BLaER1 (cell line): Measurements from ENCODE around the gene ALS2.

Experiments
- H3K27ac ChIP-seq: shearing (Covaris generic); formaldehyde crosslinking; 2 replicates; pipeline ENCODE4 v1.8.1; 2022
- H3K27me3 ChIP-seq: shearing (Covaris generic); formaldehyde crosslinking; 2 replicates; pipeline ENCODE4 v1.8.1; 2022
- H3K36me3 ChIP-seq: shearing (Covaris generic); formaldehyde crosslinking; 2 replicates; pipeline ENCODE4 v1.8.1; 2022
- H3K4me1 ChIP-seq: shearing (Covaris generic); formaldehyde crosslinking; 2 replicates; pipeline ENCODE4 v1.8.1; 2022
- H3K4me2 ChIP-seq: shearing (Covaris generic); formaldehyde crosslinking; 2 replicates; pipeline ENCODE4 v1.8.1; 2022
- H3K4me3 ChIP-seq: shearing (Covaris generic); formaldehyde crosslinking; 2 replicates; pipeline ENCODE4 v1.8.1; 2022
- H3K9ac ChIP-seq: shearing (Covaris generic); formaldehyde crosslinking; 2 replicates; pipeline ENCODE4 v1.8.1; 2022
- H3K9me3 ChIP-seq: shearing (Covaris generic); formaldehyde crosslinking; 2 replicates; pipeline ENCODE4 v1.8.1; 2022
- H4K20me1 ChIP-seq: shearing (Covaris generic); formaldehyde crosslinking; 2 replicates; pipeline ENCODE4 v1.8.1; 2022
- Cebpa-rat ChIP-seq: shearing (Covaris generic); IDR thresholded peaks from 2 replicates; pipeline ENCODE4 v1.8.1; 2022

Gene ALS2

GRCh38 chr2:201761101-201761500 lies 19.6 kb downstream of the ALS2 start:
- H3K4me3 ChIP-seq = no peak overlapping the region
- no peaks in the 10 kb centered on the region for H3K27me3 ChIP-seq
- H3K4me1 ChIP-seq = no peaks in the 10 kb centered on the region
- TF ChIP-seq Cebpa-rat = no peak
- H3K4me2 ChIP-seq = no peak overlapping the region
- peaks cover 46% of the 10 kb centered on the region for H3K36me3 ChIP-seq
- no peaks in the 10 kb centered on the region for H3K9me3 ChIP-seq
- H3K27ac ChIP-seq = no peak overlapping the region
- H3K9ac ChIP-seq = no peak overlapping the region
- H4K20me1 ChIP-seq = no peaks in the 10 kb centered on the region

GRCh38 chr2:201759567-201759966 lies 21.2 kb downstream of the ALS2 start:
- Histone ChIP-seq H3K27ac (no peak overlapping the region), H3K9me3 (no peaks in the 10 kb centered on the region)

DNA sequence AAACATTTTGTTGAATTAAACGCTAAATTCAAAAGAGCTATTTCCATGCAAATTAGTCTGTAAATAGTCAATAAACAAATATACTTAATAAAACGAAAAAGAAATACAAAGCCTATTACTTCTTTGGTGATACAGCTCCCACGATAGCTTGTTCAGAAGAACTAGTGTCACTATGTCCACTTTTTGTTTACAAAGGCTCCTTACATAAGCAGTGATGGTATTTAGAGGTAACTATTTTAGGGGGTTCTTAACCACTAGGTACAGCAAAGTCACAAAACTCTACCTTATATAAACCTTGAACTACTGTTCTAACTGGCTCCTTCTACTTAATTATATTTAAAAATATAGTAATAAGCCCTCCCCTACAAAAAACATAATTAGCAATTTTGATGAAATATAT lies 21.9 kb downstream of the ALS2 start:
- peaks cover 47% of the 10 kb centered on the region for H3K36me3 ChIP-seq
- no peak overlapping the region for H3K27ac ChIP-seq
- no peak overlapping the region for H3K9ac ChIP-seq
- no peak overlapping the region for H3K4me3 ChIP-seq
- H3K9me3 ChIP-seq = no peaks in the 10 kb centered on the region
- TF ChIP-seq Cebpa-rat = no peak
- no peaks in the 10 kb centered on the region for H4K20me1 ChIP-seq
- H3K4me1 ChIP-seq = no peaks in the 10 kb centered on the region
- H3K27me3 ChIP-seq = no peaks in the 10 kb centered on the region
- H3K4me2 ChIP-seq = no peak overlapping the region

More at GRCh38 chr2:201759567-201759966, 21.2 kb downstream of the ALS2 start:
- no peak overlapping the region for H3K9ac ChIP-seq
- no peak overlapping the region for H3K4me2 ChIP-seq
- H3K4me1 ChIP-seq = no peaks in the 10 kb centered on the region
- H3K27me3 ChIP-seq = no peaks in the 10 kb centered on the region
- no peaks in the 10 kb centered on the region for H4K20me1 ChIP-seq
- no peak for TF ChIP-seq Cebpa-rat
- no peak overlapping the region for H3K4me3 ChIP-seq
- peaks cover 41% of the 10 kb centered on the region for H3K36me3 ChIP-seq

DNA sequence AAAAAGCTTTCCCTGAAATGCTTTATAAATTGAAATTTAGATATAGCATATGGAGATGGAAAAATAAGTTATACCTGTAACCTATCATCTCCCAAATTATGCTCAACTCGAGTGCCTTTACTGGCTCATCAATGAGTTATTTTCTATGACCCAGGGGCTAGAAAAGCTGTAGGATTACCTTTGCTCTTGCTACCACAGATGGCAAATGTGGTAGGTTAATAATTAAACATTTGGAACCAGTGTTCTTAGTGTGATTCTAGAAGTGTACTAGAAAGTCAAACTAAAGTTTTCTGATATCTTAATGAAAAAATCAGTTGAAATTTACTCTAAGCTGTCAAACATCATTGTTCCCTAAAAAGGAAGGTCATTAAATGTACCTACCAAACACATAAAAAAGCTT lies 22.5 kb downstream of the ALS2 start:
- peaks cover 46% of the 10 kb centered on the region for H3K36me3 ChIP-seq
- no peaks in the 10 kb centered on the region for H3K27me3 ChIP-seq
- no peaks in the 10 kb centered on the region for H3K4me1 ChIP-seq
- TF ChIP-seq Cebpa-rat = no peak
- H3K27ac ChIP-seq = no peak overlapping the region
- H3K9me3 ChIP-seq = no peaks in the 10 kb centered on the region
- no peak overlapping the region for H3K4me2 ChIP-seq
- H4K20me1 ChIP-seq = no peaks in the 10 kb centered on the region
- no peak overlapping the region for H3K9ac ChIP-seq
- no peak overlapping the region for H3K4me3 ChIP-seq

DNA sequence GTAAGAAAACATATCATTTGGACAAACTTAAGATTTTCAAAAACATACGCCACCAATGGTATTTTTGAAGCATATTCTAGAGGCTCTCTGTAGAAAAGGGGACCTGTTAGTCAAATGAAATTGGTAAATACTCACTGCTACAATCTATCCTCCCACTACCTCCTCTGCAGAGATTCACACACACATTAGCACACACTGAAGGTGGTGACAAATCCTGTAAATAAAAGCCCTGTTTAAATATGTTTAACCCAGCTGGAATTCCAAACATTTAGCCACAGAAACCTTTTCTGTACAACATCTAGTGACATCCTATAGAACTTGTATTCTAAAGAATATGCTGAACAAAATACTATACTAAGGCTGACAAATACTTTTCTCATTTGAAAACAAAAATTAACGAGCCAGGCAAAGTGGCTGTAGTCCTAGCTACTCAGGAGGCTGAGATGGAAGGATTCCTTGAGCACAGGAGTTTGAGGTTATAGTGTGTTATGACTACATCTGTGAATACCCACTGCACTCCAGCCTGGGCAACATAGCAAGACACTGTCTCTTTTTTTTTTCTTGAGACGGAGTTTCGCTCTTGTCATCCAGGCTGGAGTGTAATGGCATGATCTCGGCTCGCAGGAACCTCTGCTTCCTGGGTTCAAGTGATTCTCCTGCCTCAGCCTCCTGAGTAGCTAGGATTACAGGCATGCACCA lies 25.9 kb downstream of the ALS2 start:
- no peaks in the 10 kb centered on the region for H4K20me1 ChIP-seq
- H3K27me3 ChIP-seq = no peaks in the 10 kb centered on the region
- H3K9me3 ChIP-seq = no peaks in the 10 kb centered on the region
- TF ChIP-seq Cebpa-rat = no peak
- no peak overlapping the region for H3K9ac ChIP-seq
- no peak overlapping the region for H3K4me2 ChIP-seq
- no peak overlapping the region for H3K4me3 ChIP-seq
- H3K36me3 ChIP-seq = peaks cover 22% of the 10 kb centered on the region
- no peaks in the 10 kb centered on the region for H3K4me1 ChIP-seq
- no peak overlapping the region for H3K27ac ChIP-seq

- H3K36me3 ChIP-seq = peaks cover 19% of the 10 kb centered on the region
- H4K20me1 ChIP-seq = no peaks in the 10 kb centered on the region
- TF ChIP-seq Cebpa-rat = no peak
- no peak overlapping the region for H3K9ac ChIP-seq
- no peak overlapping the region for H3K4me2 ChIP-seq
- H3K9me3 ChIP-seq = no peaks in the 10 kb centered on the region
- H3K4me1 ChIP-seq = no peaks in the 10 kb centered on the region
- no peak overlapping the region for H3K4me3 ChIP-seq
- H3K27ac ChIP-seq = no peak overlapping the region
- no peaks in the 10 kb centered on the region for H3K27me3 ChIP-seq
These were observed 29.2 kb downstream of the ALS2 start for GRCh38 chr2:201751566-201751965.

GRCh38 chr2:201746551-201746950 lies 34.2 kb downstream of the ALS2 start:
- TF ChIP-seq Cebpa-rat = no peak
- no peak overlapping the region for H3K9ac ChIP-seq
- H4K20me1 ChIP-seq = no peaks in the 10 kb centered on the region
- H3K4me3 ChIP-seq = no peak overlapping the region
- H3K4me2 ChIP-seq = no peak overlapping the region
- H3K27ac ChIP-seq = no peak overlapping the region
- no peaks in the 10 kb centered on the region for H3K27me3 ChIP-seq
- H3K4me1 ChIP-seq = no peaks in the 10 kb centered on the region
- peaks cover 48% of the 10 kb centered on the region for H3K36me3 ChIP-seq
- no peaks in the 10 kb centered on the region for H3K9me3 ChIP-seq

DNA sequence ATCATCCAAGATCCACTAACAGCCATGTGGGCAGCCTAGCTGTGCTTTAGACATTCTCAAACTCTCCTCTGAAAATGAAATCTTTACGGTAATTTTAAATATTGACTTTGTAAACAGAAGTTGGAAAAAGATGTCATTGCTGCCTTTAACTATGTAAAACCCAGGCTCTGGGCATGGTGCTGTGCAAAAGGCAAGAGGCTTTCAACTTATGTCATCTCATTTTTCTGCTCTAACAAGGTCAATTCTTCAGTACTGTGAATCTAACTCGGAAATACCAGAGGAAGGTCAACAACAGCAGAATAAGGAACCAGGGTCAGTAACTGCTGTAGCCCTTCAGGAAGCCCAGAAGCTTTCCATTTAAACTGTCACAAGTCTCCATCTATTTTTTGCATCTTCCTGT lies 45.2 kb downstream of the ALS2 start:
- Histone ChIP-seq H3K4me1 (no peaks in the 10 kb centered on the region), H3K36me3 (peaks cover 37% of the 10 kb centered on the region), H3K27me3 (no peaks in the 10 kb centered on the region), H3K4me2 (no peak overlapping the region), H3K4me3 (no peak overlapping the region), H3K9me3 (0 out of 2 replicates have a peak, but pooled peaks cover 5% of the 10 kb centered on the region), H3K9ac (no peak overlapping the region), H4K20me1 (no peaks in the 10 kb centered on the region), H3K27ac (no peak overlapping the region)
- no peak for TF ChIP-seq Cebpa-rat

DNA sequence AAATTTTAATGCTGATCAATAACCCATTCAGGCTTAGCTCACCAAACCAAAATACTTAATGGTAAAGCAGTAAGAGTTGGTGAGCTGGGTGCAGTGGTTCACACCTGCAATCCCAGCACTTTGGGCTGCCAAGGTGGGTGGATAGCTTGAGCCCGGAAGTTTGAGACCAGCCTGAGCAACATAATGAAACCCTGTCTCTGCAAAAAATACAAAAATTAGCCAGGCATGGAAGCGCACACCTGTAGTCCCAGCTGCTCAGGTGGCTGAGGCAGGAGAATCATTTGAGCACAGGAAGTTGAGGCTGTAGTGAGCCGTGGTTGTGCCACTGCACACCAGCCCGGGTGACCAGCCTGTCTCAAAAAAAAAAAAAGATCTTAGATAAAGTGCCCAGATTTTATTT lies 46.6 kb downstream of the ALS2 start:
- H3K27ac ChIP-seq = no peak overlapping the region
- H3K9me3 ChIP-seq = 0 out of 2 replicates have a peak, but pooled peaks cover 5% of the 10 kb centered on the region
- no peaks in the 10 kb centered on the region for H4K20me1 ChIP-seq
- H3K4me1 ChIP-seq = no peaks in the 10 kb centered on the region
- no peak for TF ChIP-seq Cebpa-rat
- peaks cover 37% of the 10 kb centered on the region for H3K36me3 ChIP-seq
- no peak overlapping the region for H3K4me2 ChIP-seq
- no peak overlapping the region for H3K4me3 ChIP-seq
- no peak overlapping the region for H3K9ac ChIP-seq
- no peaks in the 10 kb centered on the region for H3K27me3 ChIP-seq

GRCh38 chr2:201733544-201733943 lies 47.2 kb downstream of the ALS2 start:
- H3K27ac ChIP-seq = no peak overlapping the region
- no peaks in the 10 kb centered on the region for H4K20me1 ChIP-seq
- H3K9me3 ChIP-seq = 0 out of 2 replicates have a peak, but pooled peaks cover 5% of the 10 kb centered on the region
- no peak overlapping the region for H3K9ac ChIP-seq
- H3K27me3 ChIP-seq = no peaks in the 10 kb centered on the region
- no peaks in the 10 kb centered on the region for H3K4me1 ChIP-seq
- peaks cover 33% of the 10 kb centered on the region for H3K36me3 ChIP-seq
- no peak overlapping the region for H3K4me3 ChIP-seq
- no peak overlapping the region for H3K4me2 ChIP-seq
- no peak for TF ChIP-seq Cebpa-rat
